Measurements from ENCODE around the gene SENP7.

GRCh38 chr3:101512646-101513418, at the start of gene SENP7:
- TF ChIP-seq POLR2AphosphoS5 (IDR thresholded peaks at IDR 0.05) (peak in 2 of 3 donors; percentile 43 to 64), CTCF (IDR thresholded peaks at IDR 0.05) (no peak), POLR2A (IDR thresholded peaks at IDR 0.05) (no peak)

Measured in breast epithelium (tissue), 3 donors.